Suppressor macrophage treated with lipopolysaccharide for 1 hour (primary cell): Measurements from ENCODE around the gene PLAC1.
A peak's percentile ranks its signal among the peaks of the same experiment; 100 is the strongest.

Experiments
- DNase-seq, 3 donors: peaks; one replicate each; pipeline ENCODE4 v3.0.0-alpha.2; 2020 to 2022

Gene PLAC1

DNA sequence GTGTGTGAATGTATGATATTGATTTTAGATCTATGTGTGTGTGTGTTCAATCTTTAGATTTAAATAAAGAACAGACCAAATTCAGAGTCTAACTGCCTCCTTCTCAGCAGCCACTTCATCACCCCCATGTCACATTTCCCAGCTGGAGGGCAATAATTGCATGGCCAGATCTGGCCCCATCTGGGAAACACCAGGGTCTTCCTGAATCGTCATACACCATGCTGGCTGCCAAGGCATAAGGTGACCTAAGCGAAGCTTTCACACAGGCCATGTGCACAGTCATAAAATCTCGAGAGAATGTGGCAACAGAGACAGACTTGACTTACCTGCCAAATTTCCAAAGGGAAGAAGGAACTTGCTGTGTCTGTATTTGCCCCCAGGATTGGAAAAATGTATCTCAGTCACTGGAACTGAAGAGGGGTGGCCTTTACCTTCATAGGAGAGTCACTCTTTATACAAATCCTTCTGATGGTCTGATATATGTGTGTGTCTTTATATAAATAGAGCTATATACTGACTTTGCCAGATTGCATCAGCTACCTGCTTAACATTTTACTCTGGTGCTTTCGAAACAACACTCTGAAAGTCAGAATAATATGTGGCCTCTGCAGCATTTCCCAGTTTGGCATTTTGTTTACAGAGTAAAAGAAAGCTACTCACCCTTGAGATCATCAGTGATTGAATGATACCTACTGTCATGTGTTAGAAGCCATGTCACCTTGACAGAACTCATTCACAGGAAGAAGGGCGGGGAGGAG is at the start of gene PLAC1:
Gene PLAC1, minus strand, starts transcription at position 470 of the 758 bp plus-strand sequence. CDS start 91,789 bp downstream, outside the sequence.
- no peak for DNase-seq

- no peak for DNase-seq
Measured at GRCh38 chrX:134706138-134706537, 47.9 kb upstream of the PLAC1 start.

DNA sequence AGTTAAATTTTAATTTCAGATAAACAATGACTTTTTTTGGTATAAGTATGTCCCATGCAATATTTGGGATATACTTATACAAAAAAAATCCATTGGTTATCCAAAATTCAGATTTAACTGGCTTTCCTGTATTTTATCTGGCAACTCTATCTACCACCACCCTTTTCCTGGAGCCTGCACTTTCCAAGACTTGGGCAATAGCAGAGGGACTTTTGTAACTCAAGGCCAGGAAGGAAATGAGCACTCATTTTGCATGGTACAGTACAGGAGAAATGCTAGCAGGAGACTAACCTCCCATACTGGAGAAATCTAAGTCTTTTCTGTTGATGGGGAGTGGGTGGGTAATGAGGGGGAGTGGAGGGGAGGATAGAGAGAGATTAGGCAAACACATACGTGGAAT is 37.7 kb upstream of the PLAC1 start:
- peak in 1 of 3 donors; percentile 7 for DNase-seq

DNA sequence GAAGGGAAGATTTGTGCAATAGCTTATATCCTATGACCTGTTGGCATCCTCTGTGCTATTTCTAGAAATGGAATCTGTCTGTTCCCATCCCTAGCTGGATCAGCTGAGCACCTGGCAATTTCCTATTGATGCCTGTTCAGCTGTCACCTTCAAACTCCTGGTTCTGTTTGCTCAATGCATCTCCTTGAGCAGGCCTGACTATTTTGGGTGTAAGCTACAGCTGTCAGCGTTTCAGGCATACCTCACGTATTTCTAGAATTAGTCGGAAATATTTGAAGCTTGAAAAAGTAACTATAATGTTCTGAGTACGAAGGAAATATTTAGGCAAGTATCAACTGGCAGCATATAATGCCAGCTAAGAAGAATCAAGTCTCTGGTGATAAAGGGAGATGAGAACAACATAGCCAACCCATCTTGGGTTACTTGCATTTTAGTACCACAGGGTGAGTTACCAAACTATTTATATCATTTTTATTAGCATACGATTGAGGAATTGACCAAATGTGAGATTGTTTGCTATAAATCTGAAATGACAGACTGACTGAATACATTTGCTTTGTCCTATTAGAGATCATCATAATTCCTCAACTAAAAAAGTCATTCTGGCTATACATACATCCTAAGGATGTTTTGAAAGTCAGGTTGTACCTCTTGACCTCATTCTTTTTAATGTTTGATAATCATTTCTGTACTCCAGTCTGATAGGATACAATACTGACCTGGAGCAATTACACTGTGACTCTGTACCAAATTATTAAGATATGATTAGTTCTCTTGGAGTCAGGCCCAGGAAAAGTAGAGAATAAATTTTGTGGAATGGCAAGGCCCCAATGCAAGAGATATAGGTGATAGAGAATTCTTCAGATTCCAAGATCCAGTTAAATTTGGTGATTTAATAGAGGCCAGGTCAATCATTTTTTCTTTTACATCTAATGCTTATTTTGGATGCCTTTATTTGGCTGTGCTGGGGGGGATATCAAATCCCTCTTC is 36.4 kb upstream of the PLAC1 start:
- DNase-seq = no peak

- DNase-seq = no peak
Measured at GRCh38 chrX:134693644-134694043, 35.4 kb upstream of the PLAC1 start.

DNA sequence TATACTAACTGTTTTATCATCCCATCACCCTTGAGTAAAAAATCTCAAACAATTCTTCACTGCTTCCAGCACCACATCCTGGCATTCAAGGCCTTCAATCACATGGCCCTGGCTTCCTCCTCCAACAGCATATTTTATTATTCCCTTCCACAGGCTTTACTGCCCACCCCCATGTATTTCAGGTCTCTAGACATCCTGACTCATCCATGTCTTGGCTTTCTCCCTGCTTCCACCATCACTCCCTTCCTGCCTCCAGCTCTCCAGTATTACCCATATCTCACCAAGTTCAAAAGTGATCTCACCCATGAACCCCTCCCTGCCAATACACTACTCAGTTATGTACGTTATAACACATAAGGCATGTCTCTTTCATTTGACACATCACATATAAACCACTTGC is 34.7 kb upstream of the PLAC1 start:
- no peak for DNase-seq

GRCh38 chrX:134692233-134692632 is 34.0 kb upstream of the PLAC1 start:
- DNase-seq = no peak

GRCh38 chrX:134691453-134691852 is 33.2 kb upstream of the PLAC1 start:
- no peak for DNase-seq

DNA sequence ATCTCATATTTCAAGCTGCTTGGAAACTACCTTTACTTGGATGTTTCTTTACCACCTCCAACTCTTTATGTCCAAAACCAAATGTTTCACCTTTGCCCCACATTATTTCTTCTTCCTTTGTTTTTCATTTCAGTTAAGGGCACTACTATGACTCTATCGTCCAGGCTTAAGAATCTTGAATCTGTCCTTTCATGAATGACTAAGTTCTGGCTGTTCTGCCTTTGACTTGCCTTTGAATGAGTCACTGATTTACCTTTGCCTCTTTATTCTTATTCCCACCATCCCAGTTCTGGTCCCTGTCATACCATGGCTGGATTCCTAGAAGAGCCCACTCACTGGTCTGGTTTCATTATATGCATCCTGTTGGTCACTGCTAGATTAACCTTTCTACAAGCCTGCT is 30.6 kb upstream of the PLAC1 start:
- DNase-seq = no peak

DNA sequence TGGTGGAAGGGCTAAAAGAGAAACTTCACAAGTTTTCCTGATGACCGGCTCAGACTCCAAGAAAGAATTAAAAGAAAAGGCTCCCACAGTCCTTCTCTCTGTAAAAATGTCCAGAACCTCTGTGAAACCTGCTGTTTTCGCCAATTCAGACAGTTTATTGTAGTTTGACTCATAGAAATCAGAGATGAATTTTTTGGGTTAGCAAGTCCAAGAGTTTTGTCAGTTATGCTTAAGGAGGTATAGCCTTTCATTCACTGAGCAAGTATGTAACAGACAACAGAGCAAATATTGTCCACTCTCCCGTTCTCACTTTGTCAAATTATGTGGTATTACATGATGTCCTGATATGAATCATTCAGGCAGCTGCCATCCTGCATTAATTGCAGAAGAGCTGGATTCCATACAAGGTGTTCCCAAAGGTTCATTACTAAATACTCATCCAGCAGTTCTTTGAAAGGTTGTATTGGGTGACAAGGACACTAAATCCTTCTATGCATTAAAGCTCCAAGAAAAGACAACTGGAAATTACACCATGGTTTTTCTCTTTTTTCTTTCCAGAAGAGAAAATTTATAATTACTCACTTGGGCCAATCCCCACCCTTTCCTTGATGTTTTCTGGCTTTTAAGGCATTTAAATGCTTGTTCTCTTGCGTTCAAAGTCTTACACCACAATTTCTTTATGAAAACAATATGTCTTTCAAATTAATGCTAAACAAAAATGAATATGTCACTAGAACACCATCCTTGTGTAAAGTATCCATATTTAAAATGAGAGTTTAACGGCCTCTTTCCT is 30.0 kb upstream of the PLAC1 start:
- no peak for DNase-seq

DNA sequence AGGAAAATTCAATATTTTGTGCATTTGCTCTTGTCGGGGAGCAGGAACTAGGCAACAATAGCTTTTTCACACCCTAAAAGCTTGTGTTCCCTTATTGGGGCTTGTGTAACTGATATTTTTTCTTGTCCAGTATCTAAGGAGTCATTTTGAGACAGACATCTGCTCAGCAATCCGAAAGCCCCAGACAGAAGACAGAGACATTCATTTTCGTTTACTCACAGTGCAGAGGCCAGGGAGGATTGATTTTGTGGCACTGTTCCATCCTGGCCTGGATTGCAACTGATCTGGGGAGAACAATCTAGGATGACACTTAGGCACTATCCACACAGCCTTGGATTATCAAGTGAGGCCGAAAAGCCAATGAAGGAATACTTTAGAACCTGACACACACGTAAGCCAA is 27.4 kb upstream of the PLAC1 start:
- DNase-seq = no peak

DNA sequence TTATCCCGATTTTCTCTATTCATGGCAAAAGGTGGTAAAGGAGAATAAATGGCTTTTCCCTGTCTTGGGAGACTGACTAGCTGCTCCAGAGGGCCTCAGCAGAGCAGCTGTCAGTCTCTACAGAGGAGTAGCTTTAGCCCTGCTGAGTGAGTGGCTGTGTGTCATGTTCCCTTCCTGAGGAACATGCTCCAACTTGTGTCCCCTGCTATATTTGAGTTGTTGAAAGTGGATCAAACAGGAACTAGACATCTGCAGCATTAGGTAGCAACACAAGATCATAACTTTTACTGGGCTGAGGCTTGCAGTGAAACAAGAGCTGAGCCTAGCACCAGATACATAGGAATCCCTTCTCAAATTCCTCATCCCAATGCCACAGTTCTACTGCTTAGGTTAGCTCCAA is 26.7 kb upstream of the PLAC1 start:
- DNase-seq = no peak

GRCh38 chrX:134683351-134684005 is 25.2 kb upstream of the PLAC1 start:
- no peak for DNase-seq

DNA sequence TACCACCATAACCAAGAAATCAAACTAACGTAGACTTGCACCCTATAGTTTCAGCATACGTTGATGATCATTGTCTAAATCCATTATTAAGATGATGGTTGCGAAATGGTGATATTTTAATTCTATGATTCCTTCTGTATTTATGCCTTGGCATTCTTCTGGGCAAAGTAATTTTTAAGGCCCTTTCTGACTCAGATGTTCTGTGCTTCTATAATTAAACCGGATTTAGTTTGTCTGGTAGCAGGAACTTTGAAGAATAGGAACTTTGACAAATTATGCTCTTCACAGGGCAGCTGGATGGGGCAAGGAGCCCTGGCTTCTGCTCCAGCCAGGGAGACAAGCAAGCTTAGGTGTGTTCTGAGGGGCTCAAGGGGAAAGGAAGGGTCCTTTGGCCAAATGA is 23.8 kb upstream of the PLAC1 start:
- no peak for DNase-seq

GRCh38 chrX:134679644-134680043 is 21.4 kb upstream of the PLAC1 start:
- no peak for DNase-seq

DNA sequence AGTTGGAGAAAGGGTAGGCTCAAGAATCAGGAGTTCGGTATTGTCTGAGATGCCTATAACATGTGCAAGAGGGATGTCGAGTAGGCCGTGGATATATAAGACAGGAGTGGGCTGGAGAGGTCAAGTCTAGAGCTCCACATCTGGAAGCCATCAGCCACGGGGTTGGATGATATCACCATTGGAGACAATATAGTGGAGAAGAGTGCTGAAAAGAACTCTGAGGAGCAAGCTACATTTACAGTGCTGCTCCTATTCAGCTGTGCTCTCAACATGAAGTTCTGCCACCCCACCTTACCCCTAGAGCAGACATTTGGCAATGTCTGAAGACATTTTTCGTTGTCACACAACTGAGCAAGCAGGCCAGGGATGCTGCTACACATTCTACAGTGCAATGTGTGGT is 20.9 kb upstream of the PLAC1 start:
- no peak for DNase-seq

DNA sequence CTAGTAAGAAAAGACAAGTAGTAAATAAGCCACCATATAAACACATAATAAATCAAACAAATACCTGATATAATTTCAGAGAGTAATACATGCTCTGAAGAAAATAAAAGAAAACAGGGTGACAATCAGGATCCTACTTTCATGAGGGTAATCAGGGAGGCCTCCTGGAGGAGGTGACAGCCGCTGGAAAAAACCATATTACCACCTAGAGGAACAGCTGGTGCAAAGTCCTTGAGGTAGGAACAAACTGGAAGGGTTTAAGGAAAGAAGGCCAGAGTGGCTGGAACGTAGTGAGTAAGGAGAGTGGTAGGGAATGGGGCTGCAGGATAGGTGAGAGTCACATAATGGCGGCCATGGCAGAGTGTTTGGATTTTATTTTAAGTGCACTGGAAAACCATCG is 19.1 kb upstream of the PLAC1 start:
- DNase-seq = no peak

GRCh38 chrX:134676436-134676835 is 18.2 kb upstream of the PLAC1 start:
- no peak for DNase-seq

DNA sequence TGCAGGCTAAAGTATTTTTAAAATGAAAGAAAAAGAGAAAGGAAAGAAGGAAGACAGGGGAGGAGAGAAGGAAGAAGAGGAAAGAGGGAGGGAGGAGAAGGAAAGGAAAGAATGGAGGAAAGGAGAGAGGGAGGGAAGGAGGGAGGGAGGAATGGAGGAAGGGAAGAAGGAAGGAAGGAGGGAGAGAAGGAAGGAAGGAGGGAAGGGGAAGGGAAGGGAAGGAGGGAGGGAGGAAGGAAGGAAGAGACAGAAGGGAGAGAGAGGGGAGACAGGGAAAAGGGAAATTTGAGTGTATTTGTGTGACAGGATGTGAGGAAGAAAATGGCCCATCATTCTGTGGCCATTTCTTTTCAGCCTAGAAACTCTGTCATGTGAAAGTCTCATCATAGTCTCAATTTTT is 14.9 kb upstream of the PLAC1 start:
- no peak for DNase-seq

DNA sequence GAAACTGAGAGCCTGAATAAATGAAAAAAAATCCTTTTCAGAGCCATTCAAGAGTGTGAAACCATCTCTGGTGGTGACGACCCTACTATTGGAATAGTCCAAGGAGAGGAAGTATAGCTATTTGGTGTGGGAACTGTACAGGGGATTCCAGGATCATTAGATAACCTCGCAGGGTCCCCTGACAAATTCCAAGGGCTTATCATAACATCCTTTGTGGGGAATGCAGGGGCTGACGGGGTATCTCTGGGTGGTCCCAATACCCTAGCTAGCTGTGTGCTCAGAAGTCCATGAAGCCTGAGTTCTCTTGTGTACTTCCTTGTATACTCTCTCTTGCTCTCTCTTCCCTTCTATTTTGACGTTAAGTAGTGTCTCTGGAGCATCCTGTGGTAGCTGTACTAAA is 13.8 kb upstream of the PLAC1 start:
- no peak for DNase-seq

DNA sequence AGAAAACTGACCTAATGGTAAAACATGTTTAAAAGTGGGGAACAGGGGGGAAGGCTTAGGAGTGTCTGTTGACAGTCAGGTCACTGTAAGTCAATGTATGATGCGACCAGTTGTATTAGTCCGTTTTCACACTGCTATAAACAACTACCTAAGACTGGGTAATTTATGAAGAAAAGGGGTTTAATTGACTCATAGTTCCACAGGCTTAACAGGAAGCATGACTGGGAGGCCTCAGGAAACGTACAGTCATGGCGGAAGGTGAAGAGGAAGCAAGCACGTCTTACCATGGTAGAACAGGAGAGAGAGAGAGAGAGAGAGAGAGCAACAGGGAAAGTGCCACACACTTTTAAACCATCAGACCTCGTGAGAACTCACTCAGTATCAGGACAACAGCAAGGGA is 13.0 kb upstream of the PLAC1 start:
- peak in 2 of 3 donors; percentile 33 to 34 for DNase-seq

GRCh38 chrX:134670134-134670924 is 12.1 kb upstream of the PLAC1 start:
- no peak for DNase-seq
